OCI-LY7 (cell line): ENCODE results near the gene WT1. TPM values are rescaled to one million over a fixed set of nuclear protein-coding genes. Genes with fewer than 3 reads are reported as not detected.

Source experiments
- BruUV-seq: library from RNA; stranded (reverse); fragments of 400-500 nt; replicated peaks from 2 replicates; lab custom pipeline; 2021; lab: Mats Ljungman, UMichigan
- CTCF ChIA-PET: fragments of 300-600 bp; sonication (Branson Sonifier 250); formaldehyde crosslinking; loops from one replicate; lab custom pipeline; 2022; ENCODE audit warnings: antibody characterized with exemption; ENCODE audit not compliant: unreplicated experiment; lab: Charles Lee
- POLR2A ChIA-PET: fragments of 300-600 bp; sonication (Branson Sonifier 250); formaldehyde crosslinking; loops from one replicate; lab custom pipeline; 2022; ENCODE audit warnings: antibody characterized with exemption; lab: Charles Lee
- DNase-seq: peaks from one replicate; pipeline ENCODE4 v3.0.0-alpha.2; 2015; ENCODE audit warnings: low spot score
- H2AFZ ChIP-seq: fragments of 200-600 bp; sonication (generic), shearing (Covaris generic); 2 replicates; pipeline ENCODE4 v1.6.1; 2014; ENCODE audit warnings: mild to moderate bottlenecking, antibody characterized with exemption, low read length, moderate library complexity
- H3K27ac ChIP-seq: fragments of 200-600 bp; sonication (generic); 2 replicates; pipeline ENCODE4 v1.5.1; 2014; ENCODE audit warnings: mixed run types, low read depth, mild to moderate bottlenecking, moderate library complexity, low read length, inconsistent platforms; ENCODE audit not compliant: poor library complexity, severe bottlenecking
- H3K36me3 ChIP-seq: fragments of 200-600 bp; sonication (generic); 2 replicates; pipeline ENCODE4 v1.6.1; 2014; ENCODE audit warnings: mild to moderate bottlenecking, antibody characterized with exemption, low read length, moderate library complexity, mixed read lengths; ENCODE audit not compliant: insufficient read depth
- H3K4me1 ChIP-seq: fragments of 200-600 bp; sonication (generic); 2 replicates; pipeline ENCODE4 v1.5.1; 2014; ENCODE audit warnings: mild to moderate bottlenecking, low read length; ENCODE audit not compliant: insufficient read depth, poor library complexity, severe bottlenecking
- H3K4me2 ChIP-seq: fragments of 200-600 bp; sonication (generic); 2 replicates; pipeline ENCODE4 v1.6.1; 2014; ENCODE audit warnings: mild to moderate bottlenecking, low read length
- H3K4me3 ChIP-seq: fragments of 200-600 bp; sonication (generic); 2 replicates; pipeline ENCODE4 v1.5.1; 2014; ENCODE audit warnings: mild to moderate bottlenecking, low read depth, low read length; ENCODE audit not compliant: poor library complexity, severe bottlenecking
- H3K79me2 ChIP-seq: fragments of 200-600 bp; sonication (generic); 2 replicates; pipeline ENCODE4 v1.6.1; 2016; ENCODE audit warnings: low read depth, mild to moderate bottlenecking, low read length, moderate library complexity, mixed read lengths; ENCODE audit not compliant: insufficient read depth
- H3K9me2 ChIP-seq: fragments of 200-600 bp; sonication (generic); 2 replicates; pipeline ENCODE4 v1.6.1; 2016; ENCODE audit warnings: mild to moderate bottlenecking, low read length, mixed read lengths; ENCODE audit not compliant: insufficient read depth
- H3K9me3 ChIP-seq: fragments of 200-600 bp; sonication (generic); 2 replicates; pipeline ENCODE4 v1.6.1; 2014; ENCODE audit warnings: mild to moderate bottlenecking, mixed run types, low read length, mixed read lengths
- H4K20me1 ChIP-seq: fragments of 200-600 bp; sonication (generic); 2 replicates; pipeline ENCODE4 v1.6.1; 2014; ENCODE audit warnings: mild to moderate bottlenecking, antibody characterized with exemption, low read length, moderate library complexity, mixed read lengths; ENCODE audit not compliant: insufficient read depth
- CTCF ChIP-seq: fragments of 200-600 bp; sonication (generic); conservative IDR thresholded peaks from 2 replicates; pipeline ENCODE4 v1.5.1; 2014; ENCODE audit warnings: mild to moderate bottlenecking, antibody characterized with exemption, low read length, moderate library complexity, mixed read lengths
- EZH2phosphoT487 ChIP-seq: fragments of 200-600 bp; sonication (generic); IDR thresholded peaks from 2 replicates; pipeline ENCODE4 v1.6.1; 2018; ENCODE audit warnings: low read depth, borderline replicate concordance, mild to moderate bottlenecking, mixed run types, antibody characterized with exemption, low read length, moderate library complexity, mixed read lengths
- intact Hi-C: fragments of 100-400 bp; cut with micrococcal nuclease; formaldehyde crosslinking; loops from one replicate; pipeline ENCODE4 v1.10.0; 2022; ENCODE audit not compliant: unreplicated experiment
- total RNA-seq, 2 experiments: library from RNA; depleted of rRNA in 1 of 2; stranded (reverse); fragments of >200 nt in 1 of 2; shearing (Covaris generic) in 1 of 2; gene quantifications; 2 replicates each; pipeline ENCODE4 v1.2.3, GENCODE V29; 2014 to 2022

WT1 gene
- total RNA-seq, 2 experiments from 2014 or later: not detected

GRCh38 chr11:32385998-32386397, 49.3 kb downstream of the WT1 start:
- ChIA-PET CTCF (no interaction called here), POLR2A (no interaction called here)
- Histone ChIP-seq H3K79me2 (no peaks in the 10 kb centered on the region), H3K9me3 (no peaks in the 10 kb centered on the region), H3K9me2 (no peaks in the 10 kb centered on the region), H3K4me2 (no peak overlapping the region), H2AFZ (no peak overlapping the region), H4K20me1 (no peaks in the 10 kb centered on the region), H3K36me3 (no peaks in the 10 kb centered on the region), H3K4me3 (no peak overlapping the region), H3K4me1 (no peaks in the 10 kb centered on the region), H3K27ac (no peak overlapping the region)
- no peak for DNase-seq
- no TSS peak for BruUV-seq
- intact Hi-C loops: no loop called here
- TF ChIP-seq EZH2phosphoT487: no peak
- TF ChIP-seq CTCF: 0 out of 2 replicates have a peak, but pooled peaks have one; percentile 19

GRCh38 chr11:32382339-32383049, 52.8 kb downstream of the WT1 start:
- intact Hi-C loops: no loop called here
- Histone ChIP-seq H3K27ac (no peak overlapping the region), H3K9me2 (no peaks in the 10 kb centered on the region), H4K20me1 (no peaks in the 10 kb centered on the region), H2AFZ (no peak overlapping the region), H3K4me1 (no peaks in the 10 kb centered on the region), H3K4me3 (no peak overlapping the region), H3K4me2 (no peak overlapping the region), H3K36me3 (no peaks in the 10 kb centered on the region), H3K79me2 (no peaks in the 10 kb centered on the region), H3K9me3 (no peaks in the 10 kb centered on the region)
- BruUV-seq: no TSS peak
- DNase-seq: no peak
- ChIA-PET POLR2A (no interaction called here), CTCF (no interaction called here)
- TF ChIP-seq EZH2phosphoT487 (no peak), CTCF (no peak)

- Histone ChIP-seq H3K9me3 (no peaks in the 10 kb centered on the region), H3K79me2 (no peaks in the 10 kb centered on the region), H3K36me3 (no peaks in the 10 kb centered on the region), H3K4me1 (no peaks in the 10 kb centered on the region), H3K4me2 (no peak overlapping the region), H3K4me3 (no peak overlapping the region), H3K9me2 (no peaks in the 10 kb centered on the region), H4K20me1 (no peaks in the 10 kb centered on the region), H3K27ac (no peak overlapping the region), H2AFZ (no peak overlapping the region)
- TF ChIP-seq EZH2phosphoT487 (no peak), CTCF (no peak)
- CTCF ChIA-PET: no interaction called here
- POLR2A ChIA-PET: interaction anchor here (0.6 kb wide), 1 partner anchor 58 kb away, joined by 4 read pairs; no protein-coding TSS in a partner anchor
- intact Hi-C loops: no loop called here
- no peak for DNase-seq
- no TSS peak for BruUV-seq
Observed at GRCh38 chr11:32381179-32381578, 54.2 kb downstream of the WT1 start.
